Measurements from ENCODE around the gene REC8. TPM values are rescaled to one million over a fixed set of nuclear protein-coding genes. Genes with fewer than 3 reads are reported as not detected.

The REC8 gene
- total RNA-seq, 2 donors from 2014 or later: 5.6 to 25.4 TPM

- intact Hi-C loops (cut with DNase I): no loop called here
- no peak for DNase-seq (ENCODE audit: low spot score)
- Histone ChIP-seq H3K4me3 (no peak overlapping the region), H3K27me3 (replicated peaks; ENCODE audit: insufficient read depth) (no peaks in the 10 kb centered on the region), H3K9me3 (no peaks in the 10 kb centered on the region), H3K27ac (no peak overlapping the region), H3K36me3 (peaks cover 3% of the 10 kb centered on the region in 2 donors), H3K4me1 (replicated peaks) (peaks cover 8% of the 10 kb centered on the region)
- TF ChIP-seq POLR2A (IDR thresholded peaks at IDR 0.05) (no peak), POLR2AphosphoS5 (IDR thresholded peaks at IDR 0.05) (no peak)
- TF ChIP-seq, protein P1, sequence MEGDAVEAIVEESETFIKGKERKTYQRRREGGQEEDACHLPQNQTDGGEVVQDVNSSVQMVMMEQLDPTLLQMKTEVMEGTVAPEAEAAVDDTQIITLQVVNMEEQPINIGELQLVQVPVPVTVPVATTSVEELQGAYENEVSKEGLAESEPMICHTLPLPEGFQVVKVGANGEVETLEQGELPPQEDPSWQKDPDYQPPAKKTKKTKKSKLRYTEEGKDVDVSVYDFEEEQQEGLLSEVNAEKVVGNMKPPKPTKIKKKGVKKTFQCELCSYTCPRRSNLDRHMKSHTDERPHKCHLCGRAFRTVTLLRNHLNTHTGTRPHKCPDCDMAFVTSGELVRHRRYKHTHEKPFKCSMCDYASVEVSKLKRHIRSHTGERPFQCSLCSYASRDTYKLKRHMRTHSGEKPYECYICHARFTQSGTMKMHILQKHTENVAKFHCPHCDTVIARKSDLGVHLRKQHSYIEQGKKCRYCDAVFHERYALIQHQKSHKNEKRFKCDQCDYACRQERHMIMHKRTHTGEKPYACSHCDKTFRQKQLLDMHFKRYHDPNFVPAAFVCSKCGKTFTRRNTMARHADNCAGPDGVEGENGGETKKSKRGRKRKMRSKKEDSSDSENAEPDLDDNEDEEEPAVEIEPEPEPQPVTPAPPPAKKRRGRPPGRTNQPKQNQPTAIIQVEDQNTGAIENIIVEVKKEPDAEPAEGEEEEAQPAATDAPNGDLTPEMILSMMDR (IDR thresholded peaks at IDR 0.05): no peak
- WGBS: 77% methylated on average over 13 of the region's 13 CpGs
These were observed 33.2 kb upstream of the REC8 start for GRCh38 chr14:24138396-24139271.

- no peaks in the 10 kb centered on the region for H3K9me3 ChIP-seq
- peaks cover 8% of the 10 kb centered on the region for H3K4me1 ChIP-seq (replicated peaks)
- H3K36me3 ChIP-seq: peaks cover 3% of the 10 kb centered on the region in 2 donors
- 79% methylated on average over 9 of the region's 9 CpGs for WGBS
- no peak for DNase-seq (ENCODE audit: low spot score)
- H3K27ac ChIP-seq: no peak overlapping the region
- H3K4me3 ChIP-seq: no peak overlapping the region
- TF ChIP-seq, protein P1 (IDR thresholded peaks at IDR 0.05): no peak
- TF ChIP-seq POLR2A (IDR thresholded peaks at IDR 0.05): no peak
- no peak for TF ChIP-seq POLR2AphosphoS5 (IDR thresholded peaks at IDR 0.05)
- intact Hi-C loops (cut with DNase I): no loop called here
- H3K27me3 ChIP-seq (replicated peaks; ENCODE audit: insufficient read depth): no peaks in the 10 kb centered on the region
These were observed 32.5 kb upstream of the REC8 start for GRCh38 chr14:24139272-24139934.

- Histone ChIP-seq H3K9me3 (no peaks in the 10 kb centered on the region), H3K27me3 (replicated peaks; ENCODE audit: insufficient read depth) (no peaks in the 10 kb centered on the region), H3K27ac (peak within 1 kb of the TSS; percentile 91 to 95), H3K36me3 (peaks cover 3% of the 10 kb centered on the region in 2 donors), H3K4me1 (replicated peaks) (peaks cover 13% of the 10 kb centered on the region), H3K4me3 (peak within 1 kb of the TSS; percentile 54 to 88)
- peak; percentile 94 for TF ChIP-seq POLR2A (IDR thresholded peaks at IDR 0.05)
- TF ChIP-seq POLR2AphosphoS5 (IDR thresholded peaks at IDR 0.05): peak; percentile 98
- TF ChIP-seq, protein P1 (IDR thresholded peaks at IDR 0.05): peak; percentile 33 to 95 (median 63)
- peak; percentile 100 for DNase-seq (ENCODE audit: low spot score)
- intact Hi-C loops (cut with DNase I): loop anchor here (2.0 kb wide), 1 partner anchor 26 kb away; the partner anchor contains the start of genes DCAF11 and NRL
- under 1% methylated on average over 65 of the region's 65 CpGs for WGBS
These were observed 30.6 kb upstream of the REC8 start, which contains the start of gene EMC9 for GRCh38 chr14:24141097-24141880. Gene EMC9 (minus strand): TSS chr14:24141591. CDS start chr14:24141304, 287 bp downstream.

DNA sequence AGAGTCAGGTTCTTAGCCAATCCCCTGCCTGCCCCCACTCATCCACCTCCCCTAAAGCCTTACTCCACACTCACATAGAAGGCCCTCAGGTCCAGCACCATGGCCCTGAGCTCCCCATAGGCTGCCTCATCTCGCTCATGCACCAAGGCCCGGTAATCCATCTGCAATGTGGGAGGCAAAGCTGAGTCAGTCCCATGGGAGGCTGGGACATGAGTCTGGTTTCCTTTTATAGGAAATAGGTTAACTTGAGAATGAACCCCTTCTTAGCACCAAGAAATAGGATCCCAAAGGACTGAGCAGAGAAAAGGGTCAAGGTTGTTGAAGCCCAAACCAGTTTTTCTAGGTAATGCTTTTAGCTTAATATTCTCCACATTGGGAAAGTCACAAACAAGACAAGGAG is 28.4 kb upstream of the REC8 start:
- intact Hi-C loops (cut with DNase I): no loop called here
- no peaks in the 10 kb centered on the region for H3K9me3 ChIP-seq
- H3K4me3 ChIP-seq: no peak overlapping the region
- 89% methylated on average over 2 of the region's 2 CpGs for WGBS
- TF ChIP-seq, protein P1 (IDR thresholded peaks at IDR 0.05): no peak
- no peak for TF ChIP-seq POLR2AphosphoS5 (IDR thresholded peaks at IDR 0.05)
- TF ChIP-seq POLR2A (IDR thresholded peaks at IDR 0.05): no peak
- peaks cover 3% of the 10 kb centered on the region in 2 donors for H3K36me3 ChIP-seq
- DNase-seq (ENCODE audit: low spot score): no peak
- no peaks in the 10 kb centered on the region for H3K27me3 ChIP-seq (replicated peaks; ENCODE audit: insufficient read depth)
- no peak overlapping the region for H3K27ac ChIP-seq
- H3K4me1 ChIP-seq (replicated peaks): peaks cover 15% of the 10 kb centered on the region

Data from prostate gland (tissue), 2 donors.